ENCODE measurements around the gene ISM1.

The ISM1 gene

DNA sequence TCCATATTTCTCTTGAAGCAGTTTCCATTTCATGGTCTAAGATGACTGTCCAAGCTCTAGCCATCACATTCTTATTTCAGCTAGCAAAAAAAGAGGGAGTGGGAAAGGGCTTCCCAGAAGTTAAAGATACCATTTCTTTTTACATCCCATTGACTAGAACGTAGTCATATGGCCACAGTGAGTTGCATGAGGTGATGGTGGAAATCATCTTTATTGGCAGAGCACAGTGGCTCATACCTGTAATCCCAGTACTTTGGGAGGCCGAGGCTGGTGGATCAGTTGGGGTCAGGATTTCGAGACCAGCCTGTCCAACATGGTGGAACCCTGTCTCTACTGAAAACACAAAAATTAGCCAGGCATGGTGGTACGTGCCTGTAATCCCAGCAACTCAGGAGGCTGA, 99.6 kb downstream of the ISM1 start:
- no peak for DNase-seq

DNA sequence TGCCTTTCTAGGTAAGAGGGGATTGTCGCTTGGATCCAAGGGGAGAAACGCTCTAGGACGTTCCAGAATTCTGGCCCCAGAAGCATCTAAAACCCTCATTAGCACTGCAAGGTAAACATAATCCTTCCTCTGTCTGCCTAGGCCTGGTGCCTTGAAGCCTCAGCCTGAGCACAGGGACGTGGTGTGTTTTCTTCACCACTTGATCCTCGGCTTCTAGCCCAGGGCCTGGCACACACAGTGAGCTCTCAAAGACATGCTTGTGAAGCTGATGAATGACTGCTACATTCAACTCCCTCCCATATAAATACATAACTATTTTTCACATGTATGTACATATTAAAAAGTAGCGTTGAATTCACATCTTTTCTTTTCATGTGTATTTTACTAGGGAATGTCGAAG, 100.3 kb downstream of the ISM1 start:
- no peak for DNase-seq

DNA sequence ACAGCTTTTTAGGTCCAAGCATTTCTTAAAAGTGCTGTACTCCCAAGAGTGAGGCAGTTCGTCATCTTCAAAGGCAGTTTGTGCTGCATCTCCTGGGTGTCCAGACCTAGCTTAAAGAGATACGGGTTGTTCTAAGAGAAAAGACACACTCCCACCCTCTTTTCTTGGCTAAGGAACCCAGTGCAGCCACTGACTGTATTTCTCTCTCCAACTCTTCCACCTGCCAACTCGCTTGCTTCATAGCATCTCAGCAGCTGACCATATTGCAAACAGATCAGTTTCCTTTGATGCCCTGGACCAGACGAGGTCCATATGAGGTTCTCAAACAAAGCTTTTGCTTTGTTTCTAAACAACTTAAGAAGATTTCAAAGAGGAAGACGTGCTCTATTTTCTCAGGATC, 101.1 kb downstream of the ISM1 start:
- no peak for DNase-seq

DNA sequence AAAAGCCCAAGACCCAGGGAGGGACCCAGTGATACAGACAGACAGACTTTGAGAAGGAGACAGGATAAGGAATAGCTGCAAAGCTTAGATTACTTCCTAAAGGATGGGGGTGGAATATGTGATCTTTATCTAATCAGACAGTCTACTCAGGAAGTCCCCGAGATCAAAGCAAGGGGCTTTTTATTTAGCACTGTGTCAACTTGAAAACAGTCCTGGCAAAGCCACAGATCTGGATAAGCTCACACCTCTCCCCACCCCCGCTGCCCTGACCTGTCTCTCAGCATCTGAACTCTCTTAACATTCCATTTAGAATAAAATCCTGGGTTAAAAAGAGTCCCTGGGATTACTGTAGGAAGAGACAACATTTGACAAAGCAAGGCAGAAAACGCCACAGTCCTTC, 101.5 kb downstream of the ISM1 start:
- no peak for DNase-seq

DNA sequence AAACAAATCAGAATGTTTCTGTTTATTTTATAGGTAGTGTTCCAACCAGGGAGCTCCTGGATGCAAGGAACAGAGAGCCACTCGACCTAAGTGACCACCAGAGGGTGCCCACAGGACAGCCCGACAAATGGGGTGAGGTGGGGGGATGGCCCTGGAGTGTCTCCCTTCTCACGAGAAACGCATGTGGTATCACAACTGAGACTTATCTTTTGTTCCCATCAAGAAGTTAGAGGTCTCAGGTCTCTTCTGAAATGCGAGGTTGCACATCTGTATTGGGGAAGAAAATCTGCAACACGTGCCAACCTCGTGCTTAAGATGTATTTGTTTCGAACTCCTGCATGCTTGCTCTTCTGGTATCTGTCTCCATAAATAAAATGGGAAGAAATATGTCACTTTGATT, 104.0 kb downstream of the ISM1 start:
- no peak for DNase-seq

DNA sequence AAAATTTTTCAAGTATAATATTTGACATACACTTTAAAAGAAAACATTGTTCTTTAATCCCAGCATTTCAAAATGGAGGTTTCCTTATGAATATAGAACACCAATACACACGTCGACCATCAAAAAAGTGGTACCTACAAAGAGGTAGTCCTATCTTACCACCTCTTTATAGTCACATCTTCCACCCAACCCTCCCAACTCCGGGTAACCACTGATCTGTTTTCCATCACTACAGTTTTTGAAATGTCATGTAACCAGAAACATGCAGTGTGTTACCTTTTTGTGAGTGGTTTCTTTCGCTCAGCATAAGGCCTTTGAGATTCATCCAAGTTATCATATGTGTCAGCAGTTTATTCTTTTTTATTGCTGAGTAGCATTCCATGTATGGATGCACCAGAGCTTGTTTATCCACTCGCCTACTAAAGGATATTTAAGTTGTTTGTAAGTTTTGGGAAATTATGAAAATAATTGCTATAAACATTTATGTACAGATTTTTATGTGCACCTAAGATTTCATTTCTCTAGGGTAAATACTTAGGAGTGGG, 104.8 kb downstream of the ISM1 start:
- DNase-seq, result no peak

DNA sequence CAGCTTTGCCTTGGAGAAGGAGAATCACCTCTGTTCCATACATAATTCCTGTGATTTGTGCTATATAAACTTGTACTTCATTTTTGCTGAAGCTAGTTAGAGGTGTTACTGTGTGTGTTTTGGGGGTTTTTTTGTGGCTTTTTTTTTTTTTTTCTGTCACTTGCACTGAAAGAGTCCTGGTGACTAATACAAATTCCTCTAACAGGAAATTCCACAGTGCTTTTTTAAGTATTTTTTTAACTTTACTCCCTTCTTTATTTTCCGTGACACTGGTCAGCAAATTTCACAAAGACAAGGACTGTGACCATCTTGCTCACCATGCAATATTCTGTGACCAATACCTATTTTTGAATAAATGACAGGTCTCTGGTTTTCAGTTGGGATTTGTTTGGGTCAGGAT, 110.5 kb downstream of the ISM1 start:
- DNase-seq, result no peak

DNA sequence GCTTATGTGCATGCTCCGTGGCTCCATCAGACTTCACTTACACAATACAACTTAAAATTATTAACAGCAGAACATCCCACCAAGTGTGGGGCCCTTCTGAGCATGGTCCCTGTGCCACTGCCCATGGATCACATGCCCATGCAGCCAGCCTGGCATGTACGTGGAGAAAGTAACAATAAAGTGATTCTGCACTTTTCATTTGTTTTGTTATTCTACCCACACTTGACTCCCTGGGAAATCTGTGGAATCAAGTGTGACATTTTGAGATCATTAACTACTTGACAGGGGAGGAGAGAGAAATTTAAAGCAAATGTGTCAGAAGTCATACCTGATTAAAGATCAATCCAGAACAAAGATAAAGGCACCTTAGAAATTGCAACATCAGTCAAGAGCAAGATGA, 112.0 kb downstream of the ISM1 start:
- DNase-seq, result no peak

DNA sequence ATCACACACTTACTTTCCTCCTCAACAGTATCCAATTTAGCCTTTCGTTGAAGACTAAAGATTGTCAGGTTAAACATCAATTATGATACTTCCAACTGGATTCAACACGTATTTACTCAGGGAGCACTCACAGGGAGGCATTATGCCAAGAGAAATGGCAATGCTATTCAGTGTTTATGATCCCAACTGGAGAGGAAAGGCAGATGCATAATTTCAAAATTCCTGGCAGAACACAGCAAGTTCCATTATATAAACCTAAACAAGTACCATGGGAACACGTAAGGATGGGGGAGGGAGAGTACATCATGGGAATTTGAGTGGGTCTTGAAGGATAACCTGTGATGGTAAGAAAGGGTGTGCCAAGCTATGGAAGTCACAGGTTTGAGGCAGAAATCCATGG, 112.7 kb downstream of the ISM1 start:
- DNase-seq, result no peak

DNA sequence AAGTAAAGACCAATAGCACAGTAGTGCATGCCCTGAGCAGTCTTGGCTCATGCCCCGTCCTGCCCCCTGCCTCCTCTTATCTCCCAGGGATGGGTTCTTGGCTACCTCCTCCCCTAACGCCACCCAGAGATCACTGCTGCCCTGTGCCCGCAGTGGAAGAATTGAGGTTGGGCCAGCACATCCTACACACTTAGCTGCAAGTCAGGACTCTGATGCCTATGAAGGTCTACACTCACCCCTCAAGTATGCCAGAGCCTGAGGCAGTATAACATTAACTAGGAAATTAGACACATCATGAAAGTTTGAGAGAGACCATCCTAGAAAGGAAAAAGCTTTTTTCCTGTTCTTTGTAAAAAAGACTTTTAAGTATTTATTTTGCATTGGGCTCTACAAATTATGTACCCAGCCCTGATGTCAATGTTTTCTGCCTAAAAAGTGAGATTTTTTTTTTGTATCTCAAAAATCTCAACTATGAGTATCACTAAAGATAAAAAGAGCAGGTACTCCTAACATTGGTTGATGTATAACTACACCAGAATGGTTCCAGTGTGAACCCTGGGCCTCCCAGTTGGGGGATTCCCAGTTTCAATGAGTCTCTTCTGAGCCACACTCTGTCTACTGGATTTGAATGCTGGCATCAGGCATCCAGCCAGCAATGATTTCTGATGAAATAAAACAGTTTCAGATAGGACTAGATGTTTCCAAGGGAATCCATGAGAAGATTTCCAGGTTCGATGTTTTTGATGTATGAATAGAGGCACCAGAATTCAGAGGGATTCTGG, 115.4 kb downstream of the ISM1 start:
- no peak for DNase-seq

DNA sequence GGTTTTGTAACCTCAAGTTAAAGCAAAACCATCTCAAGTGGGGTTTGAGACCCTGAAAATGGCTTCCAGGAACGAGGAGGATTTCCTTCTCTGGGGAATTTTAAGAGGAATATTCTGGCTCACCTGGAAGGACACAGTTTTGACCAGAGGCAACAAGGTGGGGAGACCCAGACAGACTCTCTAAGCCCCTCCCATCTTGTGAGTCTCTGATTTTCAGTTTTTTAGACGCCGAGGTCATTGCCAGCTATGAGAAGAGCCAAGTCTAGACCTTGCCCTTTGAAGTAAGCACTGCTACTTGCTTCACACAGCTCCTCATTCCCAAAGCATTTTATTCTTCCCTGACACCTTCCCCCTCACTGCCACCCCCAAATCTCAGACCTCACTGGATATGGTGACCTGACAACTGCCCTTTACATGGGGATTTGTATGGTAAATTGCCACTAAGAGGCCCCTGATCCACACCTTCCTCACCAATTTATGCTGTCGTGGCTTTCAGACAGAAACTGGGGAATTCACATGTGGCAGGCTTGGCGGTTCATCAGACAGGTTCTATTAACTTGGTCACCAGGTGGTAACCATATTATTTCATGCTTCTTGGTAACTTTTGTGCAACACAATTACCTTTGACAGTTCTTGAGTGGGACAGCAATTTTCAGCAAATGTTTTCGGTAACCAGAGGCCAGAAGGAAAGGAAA, 116.2 kb downstream of the ISM1 start:
- DNase-seq, result no peak

DNA sequence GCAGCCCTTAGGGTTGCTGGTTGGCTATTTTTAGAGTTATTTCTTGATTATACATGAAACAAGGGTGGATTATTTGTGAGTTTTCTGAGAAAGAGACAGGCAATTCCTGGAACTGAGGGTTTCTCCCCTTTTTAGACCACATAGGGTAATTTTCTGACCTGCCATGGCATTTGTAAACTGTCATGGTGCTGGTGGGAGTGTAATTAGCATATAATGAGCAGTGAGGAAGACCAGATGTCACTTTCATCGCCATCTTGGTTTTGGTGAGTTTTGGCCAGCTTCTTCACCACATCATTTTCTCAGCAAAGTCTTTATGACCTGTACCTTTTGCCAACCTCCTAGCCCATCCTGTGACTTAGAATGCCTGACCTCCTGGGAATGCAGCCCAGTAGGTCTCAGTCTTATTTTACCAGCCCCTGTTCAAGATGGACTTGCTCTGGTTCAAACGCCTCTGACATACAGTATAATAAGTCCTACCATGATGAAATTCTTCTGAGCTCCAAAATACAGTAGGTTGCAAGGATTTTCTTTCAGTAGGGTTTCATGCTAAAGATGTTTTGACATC, 117.1 kb downstream of the ISM1 start:
- no peak for DNase-seq

DNA sequence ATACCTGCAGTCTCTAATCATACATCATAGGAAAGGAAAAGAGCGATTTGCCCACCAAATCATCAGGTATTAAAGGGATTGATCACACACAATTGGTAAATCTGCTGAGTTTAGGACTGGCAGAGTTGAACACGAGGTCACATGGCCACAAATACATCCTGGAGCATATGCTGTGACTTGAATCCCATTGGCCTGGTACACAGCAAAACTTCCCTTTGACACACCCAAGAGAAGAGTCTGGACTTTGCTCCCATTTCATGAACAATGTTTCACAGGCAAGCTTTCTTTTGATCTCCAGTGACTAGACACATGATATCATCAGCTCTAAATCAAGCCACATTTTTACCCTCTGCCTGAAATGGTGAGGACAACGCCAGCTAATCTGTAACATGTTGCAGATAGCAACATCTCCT, 117.9 kb downstream of the ISM1 start:
- no peak for DNase-seq

DNA sequence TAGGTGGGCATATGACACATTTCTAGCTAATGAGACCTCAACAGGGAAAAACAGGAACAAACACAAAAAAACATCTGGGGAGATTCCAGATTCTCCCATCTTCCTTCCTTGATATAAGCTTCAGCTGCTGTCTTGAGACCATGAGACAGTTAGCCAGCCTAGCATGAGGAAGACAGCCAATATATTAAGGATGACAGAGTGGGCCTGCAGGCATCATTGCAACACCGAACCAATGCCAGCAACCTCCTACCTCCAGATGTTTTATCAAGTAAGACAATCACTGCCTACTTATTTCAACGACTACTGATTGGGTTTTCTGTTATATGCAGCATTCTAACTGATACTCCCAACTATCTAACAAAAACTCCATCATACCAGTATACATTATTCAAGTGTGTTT, 119.0 kb downstream of the ISM1 start:
- no peak for DNase-seq

DNA sequence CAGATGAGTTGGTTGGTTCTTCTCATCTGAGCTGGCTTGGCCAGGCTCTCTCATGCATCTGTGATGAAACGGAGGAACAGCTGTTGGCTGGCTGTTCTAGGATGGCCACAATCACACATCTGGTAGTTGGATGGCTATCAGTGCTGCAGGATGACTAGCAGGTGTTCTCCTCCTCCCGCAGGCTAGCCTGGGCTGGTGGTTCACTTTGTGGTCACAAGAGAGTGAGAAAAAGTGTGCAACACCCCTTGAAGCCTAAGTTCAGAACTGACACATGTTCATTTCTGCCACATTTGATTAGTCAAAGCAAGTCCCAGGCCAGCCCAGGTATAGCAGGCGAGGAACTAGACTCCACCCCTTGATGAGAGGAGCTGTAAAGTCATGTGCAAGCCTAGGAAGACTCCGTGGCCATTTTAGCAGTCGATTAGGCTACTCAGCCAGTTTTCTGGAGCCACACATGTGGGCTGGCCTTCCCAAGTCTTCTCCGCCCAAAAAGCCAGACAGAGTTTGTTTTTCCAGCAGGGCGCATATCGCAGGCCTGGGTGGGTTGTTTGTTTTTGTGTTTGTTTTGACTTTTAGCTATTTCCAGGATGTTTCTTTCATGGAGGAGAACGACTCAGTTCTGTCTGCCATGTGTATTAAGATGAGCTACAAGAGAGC, 120.8 kb downstream of the ISM1 start:
- no peak for DNase-seq

DNA sequence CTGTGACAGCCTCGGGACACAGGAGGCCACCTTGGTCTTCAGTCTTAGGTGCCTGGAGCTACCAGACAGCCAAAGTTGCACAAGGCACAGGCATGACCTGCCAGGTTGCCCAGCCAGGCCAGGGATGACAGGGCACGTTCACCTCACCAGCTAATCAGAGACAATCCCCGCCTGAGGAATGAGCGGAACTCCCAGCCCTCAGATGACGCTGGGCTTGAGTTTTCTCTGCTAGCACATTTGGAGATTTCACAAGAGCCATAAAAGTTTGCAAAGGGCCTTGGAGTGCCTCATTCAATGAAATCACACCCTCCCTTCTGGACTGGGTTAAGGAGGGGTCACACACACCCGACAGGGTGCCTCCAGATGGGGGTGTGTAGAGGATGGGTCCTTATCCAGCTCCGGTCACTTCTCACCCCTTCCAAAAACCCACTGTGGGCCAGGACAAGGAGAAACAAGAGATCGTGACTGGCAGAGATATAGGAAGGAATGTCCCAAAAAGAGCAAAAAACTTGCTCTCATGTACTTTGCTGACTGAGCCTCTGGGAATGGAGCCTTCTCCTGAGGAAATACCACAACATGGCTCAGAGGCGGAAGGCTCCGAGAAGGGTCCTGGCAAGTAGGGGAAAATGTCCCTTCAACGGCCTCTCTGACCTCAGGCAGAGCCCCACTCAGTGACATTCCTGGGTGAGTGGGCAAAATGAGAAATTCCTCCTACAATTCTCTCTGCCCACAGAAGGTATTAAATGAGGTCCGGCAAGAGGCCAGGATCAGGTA, 121.6 kb downstream of the ISM1 start:
- DNase-seq, result no peak

DNA sequence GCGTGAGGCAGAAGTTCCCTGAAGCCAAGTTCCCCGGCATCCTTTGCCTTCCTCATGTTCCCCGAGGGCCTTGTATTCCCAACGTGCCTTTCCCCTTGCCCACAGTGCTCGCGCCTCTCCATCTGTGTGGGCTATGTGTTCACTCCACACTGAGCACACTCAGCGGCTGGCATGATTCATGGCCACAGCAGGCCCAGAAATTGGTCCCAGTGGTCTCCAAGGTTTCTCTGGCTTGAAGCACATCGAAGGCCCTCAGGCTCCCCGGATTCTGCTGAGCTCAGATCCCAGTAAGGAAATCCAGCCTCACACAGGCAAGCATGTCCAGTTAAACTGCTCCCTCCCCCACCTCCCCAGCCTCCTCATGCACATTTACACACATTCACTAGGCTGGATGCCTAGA, 123.6 kb downstream of the ISM1 start:
- DNase-seq, result no peak

DNA sequence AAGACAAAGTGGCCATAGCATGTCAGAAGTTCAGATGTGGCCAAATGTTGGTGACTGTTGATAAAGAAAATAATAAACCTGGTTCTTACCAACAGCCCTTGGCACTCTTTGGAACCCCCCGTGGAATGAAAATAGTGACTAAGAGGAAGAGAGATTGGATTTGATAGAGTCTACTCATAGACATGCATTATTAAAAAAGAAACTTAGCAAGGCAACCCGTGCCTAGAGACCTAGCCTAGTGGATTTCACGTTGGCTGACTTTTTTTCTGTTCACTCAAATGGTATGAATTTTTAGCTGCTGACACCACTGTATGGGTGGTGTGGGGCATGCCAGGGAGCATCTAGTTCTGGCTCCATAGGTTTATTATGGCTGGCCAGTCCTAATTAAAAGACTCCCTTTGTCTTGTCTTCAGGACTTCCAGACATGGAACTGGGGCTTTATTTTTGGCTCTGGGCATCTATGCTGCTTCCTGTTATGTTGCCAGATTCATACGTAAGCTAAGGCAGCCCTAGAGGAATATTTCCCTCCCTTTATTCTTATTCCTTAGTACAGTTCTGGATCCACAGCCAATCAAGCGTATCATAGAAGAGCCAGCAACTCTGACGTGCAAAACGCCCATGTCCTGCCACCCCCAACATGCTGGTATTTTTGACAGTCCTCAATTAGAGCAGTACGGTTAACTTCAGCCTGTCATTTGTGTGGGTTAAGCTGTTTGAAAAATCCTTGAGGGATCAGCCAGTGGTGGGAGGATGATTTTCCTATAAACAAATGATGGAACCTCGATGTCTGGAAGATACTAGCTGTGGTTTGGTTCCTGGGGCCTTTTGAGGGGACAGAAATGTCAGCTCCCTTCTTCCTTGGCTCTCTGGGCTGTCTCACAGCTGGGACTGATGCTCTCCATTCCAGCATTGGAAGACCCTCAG, 127.5 kb downstream of the ISM1 start:
- DNase-seq, result no peak

DNA sequence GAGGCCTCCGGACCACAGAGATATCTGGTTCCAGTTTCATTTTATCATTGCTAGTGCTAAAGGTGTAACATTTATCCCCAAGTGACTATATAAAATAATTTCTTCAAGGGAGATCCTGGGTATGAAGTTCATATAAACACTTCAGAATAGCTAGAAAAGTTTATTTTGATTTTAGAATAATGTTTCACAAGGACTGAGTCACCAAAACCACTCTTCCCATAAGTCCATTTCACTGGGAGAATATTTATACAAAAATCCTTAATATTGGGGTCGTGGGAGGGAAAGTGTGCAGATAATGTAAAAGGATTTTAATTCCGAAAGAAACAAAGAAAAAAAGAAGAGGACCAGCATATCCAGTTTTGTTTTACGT, 128.1 kb downstream of the ISM1 start:
- no peak for DNase-seq
